Tongue (tissue), 2 donors: ENCODE measurements around the gene EHHADH. TPM values are rescaled to one million over a fixed set of nuclear protein-coding genes. Genes with fewer than 3 reads are reported as not detected.
"Not testable (repeated sequence)": the region's sequence is repeated elsewhere in the genome, so short reads cannot be mapped to it uniquely, and the experiment has no call there.

ENCODE experiments used
- DNase-seq: peaks from one replicate; pipeline ENCODE4 v3.0.0-alpha.2; 2015
- total RNA-seq: library from RNA; depleted of rRNA; stranded (reverse); fragments of >200 nt; gene quantifications from one replicate; pipeline ENCODE4 v1.2.3, GENCODE V29; 2014

Gene EHHADH
- total RNA-seq = 3.8 TPM

GRCh38 chr3:185253645-185254410, at the start of gene EHHADH:
EHHADH (minus strand) TSS chr3:185254049; CDS start chr3:185254022, 27 bp downstream.
- peak; percentile 82 for DNase-seq

- not testable (repeated sequence) for DNase-seq
Measured at GRCh38 chr3:185299918-185300426, 46.1 kb upstream of the EHHADH start.

- DNase-seq = no peak
Measured at GRCh38 chr3:185297867-185298266, 44.0 kb upstream of the EHHADH start.

GRCh38 chr3:185292238-185292637, 38.4 kb upstream of the EHHADH start:
- no peak for DNase-seq

GRCh38 chr3:185290266-185290665, 36.4 kb upstream of the EHHADH start:
- DNase-seq = no peak

GRCh38 chr3:185283374-185283935, 29.6 kb upstream of the EHHADH start:
- DNase-seq = peak; percentile 1

GRCh38 chr3:185282696-185283373, 29.0 kb upstream of the EHHADH start:
- DNase-seq = peak; percentile 99

GRCh38 chr3:185280572-185281365, 26.9 kb upstream of the EHHADH start:
- peak; percentile 16 for DNase-seq

GRCh38 chr3:185279587-185280138, 25.8 kb upstream of the EHHADH start:
- no peak for DNase-seq

GRCh38 chr3:185276415-185276814, 22.6 kb upstream of the EHHADH start:
- no peak for DNase-seq

GRCh38 chr3:185272033-185272432, 18.2 kb upstream of the EHHADH start:
- no peak for DNase-seq

- no peak for DNase-seq
Measured at GRCh38 chr3:185270956-185271332, 17.1 kb upstream of the EHHADH start.

- peak; percentile 10 for DNase-seq
Measured at GRCh38 chr3:185270262-185270955, 16.6 kb upstream of the EHHADH start.

- DNase-seq = no peak
Measured at GRCh38 chr3:185268194-185268962, 14.5 kb upstream of the EHHADH start.

GRCh38 chr3:185267193-185267592, 13.3 kb upstream of the EHHADH start:
- DNase-seq = no peak

GRCh38 chr3:185264849-185265553, 11.2 kb upstream of the EHHADH start:
- no peak for DNase-seq

- no peak for DNase-seq
Measured at GRCh38 chr3:185263423-185263822, 9.6 kb upstream of the EHHADH start.

- DNase-seq = no peak
Measured at GRCh38 chr3:185257334-185257733, 3.5 kb upstream of the EHHADH start.

- DNase-seq = no peak
Measured at GRCh38 chr3:185254799-185255198, 950 bp upstream of the EHHADH start.

- DNase-seq = not testable (repeated sequence)
Measured at GRCh38 chr3:185253133-185253532, 716 bp downstream of the EHHADH start.
